Skeletal muscle cell (primary cell): ENCODE results near the gene RBM7.
A peak's percentile ranks its signal among the peaks of the same experiment; 100 is the strongest.

Experiments
- DNase-seq: peaks from one replicate; pipeline ENCODE4 v3.0.0-alpha.2; 2010; ENCODE audit warnings: low read depth
- H3K4me3 ChIP-seq: 2 replicates; pipeline ENCODE4 v1.5.1; 2011; ENCODE audit warnings: low read depth, mild to moderate bottlenecking, control low read depth, low read length, moderate library complexity

RBM7 gene, protein sequence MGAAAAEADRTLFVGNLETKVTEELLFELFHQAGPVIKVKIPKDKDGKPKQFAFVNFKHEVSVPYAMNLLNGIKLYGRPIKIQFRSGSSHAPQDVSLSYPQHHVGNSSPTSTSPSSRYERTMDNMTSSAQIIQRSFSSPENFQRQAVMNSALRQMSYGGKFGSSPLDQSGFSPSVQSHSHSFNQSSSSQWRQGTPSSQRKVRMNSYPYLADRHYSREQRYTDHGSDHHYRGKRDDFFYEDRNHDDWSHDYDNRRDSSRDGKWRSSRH

GRCh38 chr11:114400216-114400914, at the start of gene RBM7, which contains the start of gene C11orf71:
Gene RBM7, plus strand, starts transcription at chr11:114400666. Its CDS starts 6 bp downstream, at chr11:114400672.
Gene C11orf71, minus strand, starts transcription at chr11:114400511. Its CDS starts 180 bp downstream, at chr11:114400331.
- DNase-seq, result peak; percentile 96
- peak within 1 kb of the TSS; percentile 68 for H3K4me3 ChIP-seq

- H3K4me3 ChIP-seq, result no peak overlapping the region
- peak; percentile 11 for DNase-seq
Observed at GRCh38 chr11:114353443-114353842, 47.0 kb upstream of the RBM7 start.

DNA sequence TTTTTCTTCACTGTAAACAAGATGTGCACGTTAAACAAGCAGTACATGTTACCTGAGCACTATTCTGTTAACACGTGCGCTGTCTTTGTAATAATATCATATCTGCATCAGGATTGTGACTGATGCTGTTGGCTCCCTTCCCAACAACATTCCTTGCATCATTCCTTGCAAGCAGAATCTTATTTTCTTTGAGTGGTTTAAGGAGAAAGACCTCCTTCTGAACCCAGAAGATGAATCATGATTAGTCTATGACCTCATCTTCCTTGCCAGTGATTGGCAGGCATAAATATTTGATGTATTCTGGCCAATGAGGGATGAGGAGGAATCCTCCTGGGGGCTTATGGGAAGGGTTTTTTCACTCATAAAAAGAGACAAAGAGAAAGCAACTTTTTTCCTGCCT, 46.4 kb upstream of the RBM7 start:
- no peak overlapping the region for H3K4me3 ChIP-seq
- DNase-seq, result peak; percentile 92

DNA sequence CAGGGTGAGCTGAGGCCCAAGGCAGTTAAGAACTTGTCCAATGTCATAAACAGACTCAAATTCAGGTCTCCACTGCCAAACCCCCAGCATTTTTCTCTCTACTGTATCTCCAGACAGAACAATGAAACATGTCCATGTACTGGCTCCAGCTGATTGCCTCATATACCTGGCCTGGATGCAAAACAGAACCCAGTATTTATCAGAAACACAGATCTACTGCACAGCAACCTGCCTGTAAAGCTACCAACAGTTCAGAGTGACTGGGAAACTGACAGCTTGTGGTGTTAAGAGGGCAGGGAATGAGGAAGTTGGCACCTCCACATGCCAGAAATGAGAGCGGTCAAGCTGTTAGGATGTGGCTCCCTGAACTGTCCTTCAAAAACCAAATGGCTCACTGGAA, 41.8 kb upstream of the RBM7 start:
- DNase-seq, result no peak

GRCh38 chr11:114359342-114359741, 41.1 kb upstream of the RBM7 start:
- H3K4me3 ChIP-seq, result no peak overlapping the region
- DNase-seq, result no peak

More for the DNA sequence above, 41.8 kb upstream of the RBM7 start:
- no peak overlapping the region for H3K4me3 ChIP-seq

- no peak overlapping the region for H3K4me3 ChIP-seq
- DNase-seq, result no peak
Observed at GRCh38 chr11:114362326-114362725, 38.1 kb upstream of the RBM7 start.

DNA sequence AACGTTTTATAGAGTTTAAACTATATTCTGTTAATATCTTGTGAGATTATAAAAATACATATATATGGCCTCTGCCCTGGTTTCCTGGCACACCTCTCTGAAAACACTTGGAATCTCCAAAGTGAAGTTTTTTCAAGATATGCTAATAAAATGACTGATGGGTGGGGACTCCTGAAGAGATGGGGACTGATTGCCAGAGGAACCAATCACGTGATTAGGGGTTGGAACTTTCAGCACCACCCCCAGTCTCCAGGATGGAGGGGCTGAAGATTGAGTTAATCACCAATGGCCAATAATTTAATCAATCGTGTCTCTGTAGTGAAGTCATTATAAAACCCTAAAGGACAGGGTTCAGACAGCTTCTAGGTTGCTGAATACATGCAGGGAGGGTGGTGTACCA, 37.5 kb upstream of the RBM7 start:
- DNase-seq, result no peak
- no peak overlapping the region for H3K4me3 ChIP-seq

- peak; percentile 45 for DNase-seq
- no peak overlapping the region for H3K4me3 ChIP-seq
Observed at GRCh38 chr11:114366331-114367243, 33.9 kb upstream of the RBM7 start.

- H3K4me3 ChIP-seq, result no peak overlapping the region
Observed at GRCh38 chr11:114367244-114367957, 33.1 kb upstream of the RBM7 start.

GRCh38 chr11:114368918-114369680, 31.4 kb upstream of the RBM7 start:
- no peak overlapping the region for H3K4me3 ChIP-seq
- no peak for DNase-seq

More at GRCh38 chr11:114367244-114367957, 33.1 kb upstream of the RBM7 start:
- no peak for DNase-seq

DNA sequence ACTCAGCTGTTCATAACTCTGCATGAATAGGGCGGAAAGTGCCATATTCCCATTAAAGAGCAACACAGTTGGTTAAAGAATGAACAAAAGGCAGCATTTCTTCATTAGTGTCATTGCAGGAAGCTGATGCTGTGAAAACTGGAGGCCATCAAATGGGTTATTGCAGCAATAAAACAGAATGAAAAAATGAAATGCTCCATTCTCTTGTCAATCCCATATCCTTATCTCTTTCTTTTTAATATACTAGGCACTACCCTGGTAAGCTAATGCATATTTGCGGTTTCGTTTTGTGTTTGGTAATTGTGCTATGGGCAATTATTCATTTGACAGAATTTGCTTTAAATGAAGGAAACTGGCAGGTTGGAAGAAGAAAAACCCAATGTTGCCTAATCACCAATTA, 25.4 kb upstream of the RBM7 start:
- H3K4me3 ChIP-seq, result no peak overlapping the region
- DNase-seq, result no peak

DNA sequence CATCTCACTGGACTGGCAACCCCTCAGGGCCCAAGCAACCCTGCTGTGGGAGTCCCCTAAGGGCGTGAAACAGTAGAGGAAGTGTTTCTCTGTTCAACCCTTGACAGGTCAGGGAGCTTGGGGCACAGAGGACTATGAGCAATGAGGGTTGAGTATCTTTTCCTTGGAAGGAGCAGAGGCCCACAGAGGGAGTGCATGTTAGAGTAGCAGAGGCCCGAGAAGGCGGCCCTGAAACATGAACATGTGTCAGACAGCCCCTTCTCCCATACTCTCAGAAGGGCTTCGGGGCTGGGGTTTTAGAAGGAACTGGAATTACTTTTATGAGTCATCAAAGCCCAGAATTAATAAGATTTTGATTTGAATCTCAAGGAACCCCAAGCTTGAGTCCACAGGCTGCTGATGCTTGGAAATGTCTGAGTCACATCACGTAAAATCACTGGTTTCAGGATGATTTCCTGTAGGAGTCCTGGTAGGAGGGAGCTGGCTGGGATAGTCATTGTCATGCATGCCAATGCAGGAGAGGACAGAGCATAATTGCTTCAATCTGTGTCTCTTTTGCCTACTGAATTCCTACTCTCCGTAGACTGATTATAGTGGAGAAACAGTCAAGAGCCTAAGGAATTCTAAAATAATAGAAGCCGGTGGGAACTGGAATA, 22.7 kb upstream of the RBM7 start:
- peak; percentile 62 for DNase-seq
- H3K4me3 ChIP-seq, result no peak overlapping the region

DNA sequence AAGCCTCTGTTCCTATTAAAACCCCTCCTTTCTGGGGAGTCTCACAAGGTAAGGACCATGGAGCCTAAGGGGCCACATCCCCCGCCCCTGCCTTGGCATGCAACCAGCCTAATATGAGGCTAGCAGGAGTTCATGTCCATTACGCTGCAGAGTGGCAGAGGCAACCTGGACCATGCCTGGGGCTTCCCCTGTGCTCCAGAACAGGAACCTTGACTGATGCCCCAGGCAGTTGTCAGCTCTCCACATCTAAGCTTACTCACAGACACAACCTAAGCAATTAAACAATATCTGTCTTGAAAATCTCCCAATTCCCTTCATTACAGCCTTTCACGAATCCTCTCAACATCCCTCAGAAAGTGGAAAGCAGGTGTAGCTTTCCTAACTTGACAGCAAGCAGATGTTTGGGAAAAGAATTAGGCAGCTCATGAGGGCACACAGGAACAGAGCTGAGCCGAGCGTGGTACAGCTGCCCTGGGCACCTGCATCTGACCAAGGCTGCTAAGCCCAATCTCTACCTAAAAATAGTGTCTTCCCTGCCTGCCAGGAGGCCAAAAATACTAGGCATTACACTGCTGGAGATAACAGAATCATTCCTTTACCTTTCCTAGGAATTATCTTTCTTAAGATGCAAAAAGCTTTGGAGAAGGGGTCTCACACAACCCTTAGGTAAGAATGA, 20.9 kb upstream of the RBM7 start:
- no peak for DNase-seq
- H3K4me3 ChIP-seq, result no peak overlapping the region

DNA sequence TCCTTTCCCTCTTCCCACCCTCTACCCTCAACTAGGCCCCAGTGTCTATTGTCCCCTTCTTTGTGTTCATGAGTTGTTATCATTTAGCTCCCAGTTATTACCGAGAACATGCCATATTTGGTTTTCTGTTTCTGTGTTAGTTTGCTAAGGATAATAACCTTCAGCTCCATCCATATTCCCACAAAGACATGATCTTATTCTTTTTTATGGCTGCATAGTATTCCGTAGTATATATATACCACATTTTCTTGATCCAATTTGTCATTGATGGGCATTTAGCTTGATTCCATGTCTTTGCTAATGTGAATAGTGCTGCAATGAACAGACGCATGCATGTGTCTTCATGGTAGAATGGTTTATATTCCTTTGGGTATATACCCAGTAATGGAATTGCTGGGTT, 18.0 kb upstream of the RBM7 start:
- DNase-seq, result no peak
- H3K4me3 ChIP-seq, result no peak overlapping the region

- DNase-seq, result no peak
- H3K4me3 ChIP-seq, result no peak overlapping the region
Observed at GRCh38 chr11:114384487-114384886, 16.0 kb upstream of the RBM7 start.

GRCh38 chr11:114386131-114386530, 14.3 kb upstream of the RBM7 start:
- DNase-seq, result no peak

DNA sequence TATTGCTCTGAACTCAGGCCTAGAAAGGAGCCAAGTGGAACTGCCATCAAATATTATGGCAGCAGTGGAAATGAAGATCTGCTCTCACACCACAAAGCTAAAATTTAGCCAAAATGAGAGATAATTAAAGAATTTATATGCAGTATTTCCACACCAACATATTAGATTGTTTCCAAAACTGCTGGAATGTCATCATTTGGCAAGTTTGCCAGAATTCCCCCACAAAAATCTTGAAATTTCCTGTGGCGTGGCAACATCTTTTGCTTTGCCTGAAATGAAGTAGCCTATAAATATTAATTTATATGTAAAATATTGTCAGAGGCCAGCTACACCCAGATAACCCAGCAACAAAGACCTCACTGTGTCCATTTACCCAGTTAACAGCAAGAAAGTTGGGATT, 13.9 kb upstream of the RBM7 start:
- no peak overlapping the region for H3K4me3 ChIP-seq
- DNase-seq, result no peak

More at GRCh38 chr11:114386131-114386530, 14.3 kb upstream of the RBM7 start:
- no peak overlapping the region for H3K4me3 ChIP-seq
